ENCODE measurements around the gene WNT6. TPM values are rescaled to one million over a fixed set of nuclear protein-coding genes. Genes with fewer than 3 reads are reported as not detected.

WNT6 gene
- total and polyA plus RNA-seq, 12 donors, result 0.06 to 2.2 (median 0.67) TPM; not detected in 2

- Histone ChIP-seq H3K27me3 (peaks cover 73% of the 10 kb centered on the region), H3K4me1 (replicated peaks in 1 of 2) (peaks cover 0 to 13% of the 10 kb centered on the region in 2 donors), H3K4me3 (no peak overlapping the region), H3K9me3 (replicated peaks in 1 of 3) (no peaks in the 10 kb centered on the region), H3K36me3 (replicated peaks in 1 of 2) (no peaks in the 10 kb centered on the region), H3K27ac (no peak overlapping the region)
- peak in 1 of 7 donors; percentile 30 for DNase-seq
- WGBS, 4 donors, result 26 to 34% (median 30%) methylated on average over 12 of the region's 12 CpGs
- TF ChIP-seq POLR2A (IDR thresholded peaks at IDR 0.05), result no peak
- TF ChIP-seq CTCF (IDR thresholded peaks at IDR 0.05), result no peak
- intact Hi-C loops (cut with DNase I), result loop anchor here in 1 of 2 donors (5.0 kb wide), 1 partner anchor 47 kb away; no protein-coding TSS in a partner anchor
These were observed 39.5 kb downstream of the WNT6 start for GRCh38 chr2:218899147-218899546.

GRCh38 chr2:218902427-218902826 lies 42.8 kb downstream of the WNT6 start:
- TF ChIP-seq CTCF (IDR thresholded peaks at IDR 0.05), result no peak

GRCh38 chr2:218904176-218904575 lies 44.6 kb downstream of the WNT6 start:
- Histone ChIP-seq H3K27ac (no peak overlapping the region), H3K9me3 (replicated peaks in 1 of 3) (no peaks in the 10 kb centered on the region), H3K36me3 (replicated peaks in 1 of 2) (no peaks in the 10 kb centered on the region), H3K27me3 (peaks cover 34% of the 10 kb centered on the region), H3K4me3 (no peak overlapping the region), H3K4me1 (replicated peaks in 1 of 2) (peaks cover 1 to 2% of the 10 kb centered on the region in 2 donors)
- whole genome bisulfite sequencing, 4 donors, result 15 to 22% (median 19%) methylated on average over 2 of the region's 2 CpGs
- intact Hi-C loops (cut with DNase I), result no loop called here
- TF ChIP-seq POLR2A (IDR thresholded peaks at IDR 0.05) (no peak), CTCF (IDR thresholded peaks at IDR 0.05) (no peak)
- no peak for DNase-seq

More at GRCh38 chr2:218902427-218902826, 42.8 kb downstream of the WNT6 start:
- WGBS, 4 donors, result 84 to 86% (median 85%) methylated on average over 4 of the region's 4 CpGs
- Histone ChIP-seq H3K27ac (no peak overlapping the region), H3K27me3 (peaks cover 50% of the 10 kb centered on the region), H3K4me3 (no peak overlapping the region), H3K9me3 (replicated peaks in 1 of 3) (no peaks in the 10 kb centered on the region), H3K4me1 (replicated peaks in 1 of 2) (peaks cover 0 to 6% of the 10 kb centered on the region in 2 donors), H3K36me3 (replicated peaks in 1 of 2) (no peaks in the 10 kb centered on the region)
- DNase-seq, result no peak
- intact Hi-C loops (cut with DNase I), result no loop called here

- intact Hi-C loops (cut with DNase I), result no loop called here
- TF ChIP-seq CTCF (IDR thresholded peaks at IDR 0.05) (no peak), POLR2A (IDR thresholded peaks at IDR 0.05) (no peak)
- H3K27ac ChIP-seq, result peak overlapping the region in 1 of 5 donors; percentile 20
These were observed 49.4 kb downstream of the WNT6 start for GRCh38 chr2:218908721-218909619.

More at GRCh38 chr2:218908721-218909619, 49.4 kb downstream of the WNT6 start:
- Histone ChIP-seq H3K36me3 (replicated peaks in 1 of 2) (no peaks in the 10 kb centered on the region), H3K4me1 (replicated peaks in 1 of 2) (peaks cover 6% of the 10 kb centered on the region in 2 donors), H3K9me3 (replicated peaks in 1 of 3) (no peaks in the 10 kb centered on the region), H3K27me3 (no peaks in the 10 kb centered on the region), H3K4me3 (peak overlapping the region in 2 of 4 donors; percentile 21 to 71)
- 2 to 5% (median 3%) methylated on average over 46 to 58 of the region's 58 CpGs for WGBS, 4 donors
- peak; percentile 88 to 96 (median 92) for DNase-seq
